Measurements from ENCODE around the gene SCAMP3.
"Not testable (repeated sequence)": the region's sequence is repeated elsewhere in the genome, so short reads cannot be mapped to it uniquely, and the experiment has no call there.

Gene SCAMP3

GRCh38 chr1:155226910-155227260 lies 35.3 kb downstream of the SCAMP3 start:
- no peak for DNase-seq

GRCh38 chr1:155226188-155226909 lies 35.8 kb downstream of the SCAMP3 start:
- peak; percentile 34 for DNase-seq

GRCh38 chr1:155225404-155225759 lies 36.8 kb downstream of the SCAMP3 start:
- not testable (repeated sequence) for DNase-seq

- DNase-seq, result no peak
Measured at GRCh38 chr1:155223047-155223446, 39.1 kb downstream of the SCAMP3 start.

GRCh38 chr1:155220211-155220965 lies 41.8 kb downstream of the SCAMP3 start:
- DNase-seq, result not testable (repeated sequence)

- no peak for DNase-seq
Measured at GRCh38 chr1:155219592-155220031, 42.5 kb downstream of the SCAMP3 start.

- DNase-seq, result peak; percentile 23
Measured at GRCh38 chr1:155218854-155219591, 43.1 kb downstream of the SCAMP3 start.

GRCh38 chr1:155214702-155215101 lies 47.5 kb downstream of the SCAMP3 start:
- not testable (repeated sequence) for DNase-seq

- DNase-seq, result not testable (repeated sequence)
Measured at GRCh38 chr1:155212051-155212440, 50.1 kb downstream of the SCAMP3 start.

GRCh38 chr1:155211381-155212050 lies 50.6 kb downstream of the SCAMP3 start:
- not testable (repeated sequence) for DNase-seq

GRCh38 chr1:155210314-155211104 lies 51.7 kb downstream of the SCAMP3 start:
- no peak for DNase-seq

GRCh38 chr1:155209312-155209721 lies 52.8 kb downstream of the SCAMP3 start:
- DNase-seq, result no peak

GRCh38 chr1:155208541-155209311 lies 53.4 kb downstream of the SCAMP3 start, which contains the start of gene MTX1:
TSS of gene MTX1 (plus strand) at chr1:155208695. CDS start at chr1:155208805, 110 bp downstream.
- DNase-seq, result no peak

- no peak for DNase-seq
Measured at GRCh38 chr1:155207806-155208540, 54.2 kb downstream of the SCAMP3 start, which contains the start of gene THBS3. TSS of gene THBS3 (minus strand) at chr1:155207897. CDS start at chr1:155207876, 21 bp downstream.

GRCh38 chr1:155206891-155207805 lies 55.0 kb downstream of the SCAMP3 start:
- DNase-seq, result peak; percentile 55

All from NCI-H2029 treated with DMSO at 0.1 percent for 48 hours (cell line).